H9 (cell line): ENCODE results near the gene UGT1A8. TPM values are rescaled to one million over a fixed set of nuclear protein-coding genes. Genes with fewer than 3 reads are reported as not detected.

Source experiments
- DNase-seq: peaks from one replicate; pipeline ENCODE4 v3.0.0-alpha.2; 2017
- H2AFZ ChIP-seq: one replicate; pipeline ENCODE4 v1.6.1; 2013; ENCODE audit warnings: mild to moderate bottlenecking, low read length, control low read depth, moderate library complexity
- H2AK5ac ChIP-seq: 2 replicates; pipeline ENCODE4 v1.6.1; 2013; ENCODE audit warnings: low read length, control low read depth, mixed read lengths; ENCODE audit not compliant: insufficient read length
- H2BK120ac ChIP-seq: one replicate; pipeline ENCODE4 v1.6.1; 2013; ENCODE audit warnings: low read depth, mild to moderate bottlenecking, low read length, control low read depth, inconsistent platforms; ENCODE audit not compliant: poor library complexity, severe bottlenecking
- H2BK12ac ChIP-seq: 2 replicates; pipeline ENCODE4 v1.6.1; 2013; ENCODE audit warnings: low read length, control low read depth, mixed read lengths, low read depth; ENCODE audit not compliant: insufficient read length
- H2BK15ac ChIP-seq: 2 replicates; pipeline ENCODE4 v1.6.1; 2013; ENCODE audit warnings: low read depth, low read length, control low read depth
- H2BK20ac ChIP-seq: one replicate; pipeline ENCODE4 v1.6.1; 2013; ENCODE audit warnings: low read depth, mild to moderate bottlenecking, low read length, control low read depth, inconsistent platforms; ENCODE audit not compliant: poor library complexity, severe bottlenecking
- H2BK5ac ChIP-seq: 2 replicates; pipeline ENCODE4 v1.6.1; 2013; ENCODE audit warnings: low read length, control low read depth, mixed read lengths; ENCODE audit not compliant: insufficient read length
- H3K14ac ChIP-seq: 2 replicates; pipeline ENCODE4 v1.6.1; 2013; ENCODE audit warnings: low read length, control low read depth; ENCODE audit not compliant: insufficient read depth
- H3K18ac ChIP-seq: 2 replicates; pipeline ENCODE4 v1.6.1; 2013; ENCODE audit warnings: low read depth, mild to moderate bottlenecking, mixed read lengths, low read length, control low read depth; ENCODE audit not compliant: insufficient read length
- H3K23ac ChIP-seq: 2 replicates; pipeline ENCODE4 v1.6.1; 2013; ENCODE audit warnings: low read length, control low read depth, mixed read lengths, low read depth; ENCODE audit not compliant: insufficient read length
- H3K23me2 ChIP-seq: 2 replicates; pipeline ENCODE4 v1.6.1; 2013; ENCODE audit warnings: low read depth, mild to moderate bottlenecking, mixed read lengths, low read length, control low read depth; ENCODE audit not compliant: insufficient read length, poor library complexity, severe bottlenecking
- H3K27ac ChIP-seq: 2 replicates; pipeline ENCODE4 v1.5.1; 2013; ENCODE audit warnings: low read length, control low read depth, mixed read lengths, low read depth; ENCODE audit not compliant: insufficient read length
- H3K27me3 ChIP-seq: 2 replicates; pipeline ENCODE4 v1.6.1; 2013; ENCODE audit warnings: low read length, control low read depth, inconsistent platforms; ENCODE audit not compliant: insufficient read depth
- H3K4ac ChIP-seq: 2 replicates; pipeline ENCODE4 v1.6.1; 2013; ENCODE audit warnings: low read depth, mild to moderate bottlenecking, control low read depth, inconsistent platforms, low read length, moderate library complexity
- H3K4me1 ChIP-seq: 2 replicates; pipeline ENCODE4 v1.6.1; 2013; ENCODE audit warnings: low read length, control low read depth, inconsistent platforms; ENCODE audit not compliant: insufficient read depth
- H3K4me2 ChIP-seq: 2 replicates; pipeline ENCODE4 v1.6.1; 2013; ENCODE audit warnings: low read length, control low read depth, mixed read lengths; ENCODE audit not compliant: insufficient read length, insufficient read depth
- H3K56ac ChIP-seq: 2 replicates; pipeline ENCODE4 v1.6.1; 2013; ENCODE audit warnings: low read depth, mild to moderate bottlenecking, mixed read lengths, low read length, control low read depth; ENCODE audit not compliant: insufficient read length
- H3K79me1 ChIP-seq: 2 replicates; pipeline ENCODE4 v1.6.1; 2013; ENCODE audit warnings: low read depth, mild to moderate bottlenecking, moderate library complexity, low read length, control low read depth, inconsistent platforms; ENCODE audit not compliant: insufficient read depth, poor library complexity, severe bottlenecking
- H3K79me2 ChIP-seq: 2 replicates; pipeline ENCODE4 v1.6.1; 2013; ENCODE audit warnings: low read length, control low read depth, inconsistent platforms; ENCODE audit not compliant: insufficient read depth
- H3K9ac ChIP-seq: 2 replicates; pipeline ENCODE4 v1.6.1; 2013; ENCODE audit warnings: low read length, control low read depth, mixed read lengths; ENCODE audit not compliant: insufficient read length; ENCODE audit errors: extremely low read depth
- H3K9me3 ChIP-seq: one replicate; pipeline ENCODE4 v1.6.1; 2013; ENCODE audit warnings: low read depth, low read length, inconsistent platforms; ENCODE audit not compliant: control insufficient read depth
- H3T11ph ChIP-seq: one replicate; pipeline ENCODE4 v1.6.1; 2013; ENCODE audit warnings: mild to moderate bottlenecking, low read length, control low read depth, inconsistent platforms
- H4K20me1 ChIP-seq: one replicate; pipeline ENCODE4 v1.6.1; 2013; ENCODE audit not compliant: control insufficient read depth, insufficient read length, insufficient read depth
- H4K5ac ChIP-seq: 2 replicates; pipeline ENCODE4 v1.6.1; 2013; ENCODE audit warnings: low read depth, mild to moderate bottlenecking, mixed read lengths, low read length, control low read depth; ENCODE audit not compliant: insufficient read length
- H4K8ac ChIP-seq: replicated peaks from 2 replicates; pipeline ENCODE4 v1.6.1; 2013; ENCODE audit warnings: low read length, control low read depth, mixed read lengths, low read depth; ENCODE audit not compliant: insufficient read length
- H4K91ac ChIP-seq: 2 replicates; pipeline ENCODE4 v1.6.1; 2013; ENCODE audit warnings: low read depth, mild to moderate bottlenecking, moderate library complexity, mixed read lengths, low read length, control low read depth; ENCODE audit not compliant: insufficient read length
- H3K27ac Mint-ChIP-seq, 3 experiments: 2 replicates in 2 of 3; 3 replicates in 1 of 3; pipeline ENCODE4 v1.8.0; 2020 to 2021; ENCODE audit warnings: mixed read lengths in 3 of 3, mild to moderate bottlenecking in 1 of 3, moderate library complexity in 1 of 3
- H3K27me3 Mint-ChIP-seq: 2 replicates; pipeline ENCODE4 v1.8.0; 2021; ENCODE audit warnings: low read depth, mild to moderate bottlenecking, moderate library complexity, mixed read lengths
- H3K36me3 Mint-ChIP-seq, 3 experiments: 2 replicates in 2 of 3; 3 replicates in 1 of 3; pipeline ENCODE4 v1.8.0; 2020 to 2021; ENCODE audit warnings: low read depth in 3 of 3, mixed read lengths in 3 of 3; ENCODE audit not compliant: insufficient read depth in 1 of 3
- H3K4me1 Mint-ChIP-seq, 2 experiments: 2 replicates each; pipeline ENCODE4 v1.8.0; 2020; ENCODE audit warnings: mixed read lengths in 2 of 2
- H3K4me3 Mint-ChIP-seq, 2 experiments: 2 replicates in 1 of 2; 3 replicates in 1 of 2; pipeline ENCODE4 v1.8.0; 2020 to 2021; ENCODE audit warnings: mild to moderate bottlenecking in 2 of 2, mixed read lengths in 2 of 2, moderate library complexity in 1 of 2
- H3K9me3 Mint-ChIP-seq, 2 experiments: 2 replicates in 1 of 2; 3 replicates in 1 of 2; pipeline ENCODE4 v1.8.0; 2020; ENCODE audit warnings: mild to moderate bottlenecking in 2 of 2, mixed read lengths in 2 of 2, moderate library complexity in 1 of 2
- CTCF ChIP-seq: fragments of 200-600 bp; sonication (generic); conservative IDR thresholded peaks from 3 replicates; pipeline ENCODE4 v1.8.0; 2021; ENCODE audit warnings: antibody characterized with exemption, mild to moderate bottlenecking
- WGBS: extraction: QIAGEN DNeasy Blood & Tissue Kit; methylation state at CpG from one replicate; pipeline ENCODE4 v1.1.7; 2013; ENCODE audit warnings: missing lambda C conversion rate, low lambda C conversion rate, mixed read lengths; ENCODE audit not compliant: insufficient read length; ENCODE audit errors: extremely low coverage; 5-methylcytosine and 5-hydroxymethylcytosine counted together
- total RNA-seq: library from RNA; stranded (reverse); gene quantifications from 2 replicates; pipeline ENCODE4 v1.2.1, GENCODE V29; 2021

Gene UGT1A8
- total RNA-seq, 1 experiment from 2014 or later, result not detected

GRCh38 chr2:233815861-233816260, 198.4 kb downstream of the UGT1A8 start:
- H3K18ac ChIP-seq, result no peak overlapping the region
- H3K27me3 ChIP-seq, result no peaks in the 10 kb centered on the region
- no peaks in the 10 kb centered on the region for H3K36me3 Mint-ChIP-seq
- H2AFZ ChIP-seq, result no peak overlapping the region
- H4K8ac ChIP-seq, result no peak overlapping the region
- H3K27ac Mint-ChIP-seq, result no peak overlapping the region
- H3K4me1 ChIP-seq, result no peaks in the 10 kb centered on the region
- no peak overlapping the region for H3K56ac ChIP-seq
- no peak overlapping the region for H4K5ac ChIP-seq
- no peak overlapping the region for H2BK15ac ChIP-seq
- no peak overlapping the region for H3K4ac ChIP-seq
- no peak overlapping the region for H3K14ac ChIP-seq
- H3K23me2 ChIP-seq, result no peaks in the 10 kb centered on the region
- H2BK20ac ChIP-seq, result no peak overlapping the region
- no peak overlapping the region for H3K9ac ChIP-seq
- no CpG with 5 or more reads among the region's 6 CpGs for WGBS
- H3K27ac ChIP-seq, result no peak overlapping the region
- no peaks in the 10 kb centered on the region for H4K20me1 ChIP-seq
- H3K4me1 Mint-ChIP-seq, result no peaks in the 10 kb centered on the region
- H3K4me3 Mint-ChIP-seq, result no peak overlapping the region
- no peak overlapping the region for H2BK5ac ChIP-seq
- no peak overlapping the region for H4K91ac ChIP-seq
- no peak overlapping the region for H3K4me2 ChIP-seq
- H3K27me3 Mint-ChIP-seq, result peaks cover 9% of the 10 kb centered on the region
- no peak overlapping the region for H2AK5ac ChIP-seq
- H3K9me3 Mint-ChIP-seq, result no peaks in the 10 kb centered on the region
- H3K79me1 ChIP-seq, result no peaks in the 10 kb centered on the region
- no peak overlapping the region for H2BK120ac ChIP-seq
- no peak for TF ChIP-seq CTCF
- H3K79me2 ChIP-seq, result no peaks in the 10 kb centered on the region
- H2BK12ac ChIP-seq, result no peak overlapping the region
- H3K23ac ChIP-seq, result no peak overlapping the region
- no peak overlapping the region for H3T11ph ChIP-seq
- no peak for DNase-seq
- H3K9me3 ChIP-seq, result no peaks in the 10 kb centered on the region
